Hippocampal formation (tissue), 2 donors: ENCODE data around the gene LIPE.
"Not testable (repeated sequence)": the region's sequence is repeated elsewhere in the genome, so short reads cannot be mapped to it uniquely, and the experiment has no call there.

Experiments used
- DNase-seq, 2 donors: peaks; one replicate each; lab custom pipeline; 2025; lab: John Stamatoyannopoulos, UW

LIPE gene

GRCh38 chr19:42448306-42448705 is 21.1 kb upstream of the LIPE start:
- not testable (repeated sequence) for DNase-seq

DNA sequence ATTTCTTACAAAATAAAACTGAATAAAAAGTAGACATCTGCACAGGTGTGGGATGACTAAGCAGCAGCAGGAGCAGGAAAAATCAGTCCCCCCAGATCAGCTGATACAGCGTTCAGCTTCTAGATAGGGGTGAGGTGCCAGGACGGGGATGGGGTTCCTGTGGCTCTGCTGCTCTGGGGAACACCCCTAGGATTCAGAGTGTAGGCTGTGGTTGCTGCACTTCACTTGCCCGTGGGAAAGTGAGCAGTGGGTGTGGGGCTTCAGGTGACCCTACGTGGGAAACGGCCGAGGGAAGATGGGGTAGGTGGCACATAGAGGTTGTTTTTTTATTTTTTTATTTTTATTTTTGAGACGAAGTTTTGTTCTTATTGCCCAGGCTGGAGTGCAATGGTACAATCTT is 18.8 kb upstream of the LIPE start:
- DNase-seq: no peak

DNA sequence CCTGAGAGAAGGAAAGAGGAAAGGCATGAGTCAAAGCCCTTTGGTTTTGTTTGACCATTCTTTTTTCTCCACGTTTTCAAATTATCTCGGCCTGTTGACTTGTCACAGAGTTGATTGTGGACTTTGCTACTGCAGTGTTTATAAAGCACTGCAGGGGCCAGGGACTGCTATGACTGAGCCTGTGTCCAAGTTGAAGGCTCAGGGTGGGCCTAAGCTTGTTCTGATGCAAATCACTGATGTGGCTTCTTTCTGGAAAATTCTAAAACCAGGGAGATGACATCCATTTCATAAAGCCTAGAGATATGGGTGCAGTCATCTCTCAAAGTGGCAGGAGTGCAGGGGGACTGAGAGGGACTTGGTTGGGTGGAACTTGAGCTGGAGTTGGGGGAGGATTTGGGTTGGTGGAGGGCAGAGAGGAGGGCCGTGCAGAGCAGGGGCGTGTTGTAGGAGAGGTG is 16.8 kb upstream of the LIPE start:
- no peak for DNase-seq

DNA sequence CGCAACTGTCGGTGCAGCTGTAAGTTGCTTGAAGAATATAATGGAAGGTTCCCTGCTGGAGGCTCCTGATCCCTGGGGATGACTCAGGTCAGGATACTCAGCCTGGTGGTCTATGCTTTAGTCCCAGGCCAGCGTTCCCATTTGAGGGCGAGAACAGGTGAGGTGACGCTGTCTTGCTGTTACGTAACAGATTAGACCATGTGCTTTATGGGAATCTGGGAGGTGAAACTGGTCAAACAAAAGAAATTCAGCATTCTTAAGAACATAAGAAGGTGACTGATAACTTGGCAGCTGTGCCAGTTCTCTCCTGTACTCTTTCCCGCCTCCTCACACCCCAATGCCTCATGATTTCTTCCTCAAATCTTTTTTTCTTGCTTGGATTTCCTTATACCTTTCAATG is 15.6 kb upstream of the LIPE start, which contains the start of gene CXCL17:
Gene CXCL17, minus strand, starts transcription at position 114 of the 400 bp plus-strand sequence. CDS start 114 bp downstream, outside the sequence.
- DNase-seq: no peak

DNA sequence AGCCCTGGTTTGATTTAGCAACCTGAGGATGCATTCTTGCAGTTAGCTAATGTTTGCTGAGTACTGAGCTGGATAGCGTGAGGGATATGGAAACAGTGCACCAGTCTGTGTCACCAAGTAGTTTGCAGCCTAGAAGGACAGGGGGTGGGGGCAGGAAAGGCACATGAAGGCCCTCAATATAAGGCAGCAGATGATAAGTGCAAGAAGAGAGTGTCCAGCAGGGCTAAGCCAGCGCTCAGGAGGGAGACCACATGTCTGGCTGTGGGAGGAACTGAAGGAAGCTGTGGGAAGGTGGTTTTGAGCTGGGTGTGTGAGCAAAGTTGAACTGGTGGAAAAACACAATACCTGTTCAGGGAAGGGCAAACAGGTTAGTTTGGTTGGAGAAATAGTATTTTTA is 13.9 kb upstream of the LIPE start:
- no peak for DNase-seq

DNA sequence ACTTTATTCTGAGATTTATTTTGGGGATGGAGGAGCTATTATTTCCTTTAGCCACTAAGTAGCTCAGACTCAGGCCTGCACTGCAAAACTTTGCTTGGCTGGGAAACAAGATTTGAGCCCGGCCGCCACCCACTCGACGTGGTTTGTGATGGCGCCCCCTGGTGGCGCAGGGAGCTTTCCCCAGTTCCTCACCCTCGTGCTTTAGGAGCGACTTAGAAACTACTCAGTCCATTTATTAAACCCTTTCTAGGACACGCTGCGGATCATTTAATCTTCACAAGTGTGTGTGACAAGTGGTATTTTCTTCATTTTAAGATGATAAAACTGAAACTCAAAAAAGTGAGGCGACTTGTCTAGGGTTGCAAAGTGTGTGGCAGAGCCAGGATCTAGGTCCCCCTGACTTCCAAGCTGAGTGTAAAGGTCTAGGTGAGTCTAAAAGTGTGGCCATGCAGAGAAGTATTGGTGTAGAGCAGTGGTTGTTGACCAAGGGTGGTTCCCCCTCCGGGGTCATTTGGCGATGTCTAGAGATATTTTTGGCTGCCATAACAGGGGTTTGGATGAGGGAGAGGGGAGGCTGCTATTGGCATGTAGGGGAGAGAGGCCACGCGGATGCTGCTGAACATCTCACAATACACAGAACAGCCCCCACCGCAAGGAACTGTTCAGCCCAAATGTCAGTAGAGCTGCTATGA is 13.3 kb upstream of the LIPE start:
- DNase-seq: peak; percentile 9 to 27

GRCh38 chr19:42436006-42436405 is 8.8 kb upstream of the LIPE start:
- no peak for DNase-seq

GRCh38 chr19:42435316-42435715 is 8.1 kb upstream of the LIPE start:
- DNase-seq: no peak

GRCh38 chr19:42433503-42434260 is 6.5 kb upstream of the LIPE start:
- DNase-seq: peak; percentile 53 to 72

GRCh38 chr19:42431486-42431885 is 4.3 kb upstream of the LIPE start:
- no peak for DNase-seq

GRCh38 chr19:42428676-42429075 is 1.5 kb upstream of the LIPE start:
- no peak for DNase-seq

- no peak for DNase-seq
These were observed 545 bp downstream of the LIPE start for GRCh38 chr19:42426643-42427042.

- DNase-seq: no peak
These were observed 2.5 kb downstream of the LIPE start for GRCh38 chr19:42424712-42425131.

DNA sequence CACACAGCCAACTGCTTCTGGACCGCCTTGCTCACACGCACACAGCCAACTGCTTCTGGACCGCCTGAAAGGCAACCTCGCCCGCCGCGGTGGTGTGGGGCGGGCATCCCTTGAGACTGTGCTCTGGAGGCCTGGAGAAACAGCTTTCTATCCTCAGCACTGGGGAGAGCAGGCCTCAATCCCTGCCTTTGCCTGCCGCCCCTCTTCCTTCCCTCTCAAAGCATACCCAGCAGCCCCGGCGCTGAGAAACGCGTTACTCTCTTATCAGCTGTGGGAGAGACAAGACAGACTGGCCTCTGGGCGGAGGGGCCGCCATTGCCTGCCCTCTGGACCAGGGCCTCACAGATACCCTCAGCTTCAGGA is 2.9 kb downstream of the LIPE start:
- no peak for DNase-seq

- DNase-seq: peak; percentile 92 to 97
These were observed 3.5 kb downstream of the LIPE start for GRCh38 chr19:42423462-42424344.

DNA sequence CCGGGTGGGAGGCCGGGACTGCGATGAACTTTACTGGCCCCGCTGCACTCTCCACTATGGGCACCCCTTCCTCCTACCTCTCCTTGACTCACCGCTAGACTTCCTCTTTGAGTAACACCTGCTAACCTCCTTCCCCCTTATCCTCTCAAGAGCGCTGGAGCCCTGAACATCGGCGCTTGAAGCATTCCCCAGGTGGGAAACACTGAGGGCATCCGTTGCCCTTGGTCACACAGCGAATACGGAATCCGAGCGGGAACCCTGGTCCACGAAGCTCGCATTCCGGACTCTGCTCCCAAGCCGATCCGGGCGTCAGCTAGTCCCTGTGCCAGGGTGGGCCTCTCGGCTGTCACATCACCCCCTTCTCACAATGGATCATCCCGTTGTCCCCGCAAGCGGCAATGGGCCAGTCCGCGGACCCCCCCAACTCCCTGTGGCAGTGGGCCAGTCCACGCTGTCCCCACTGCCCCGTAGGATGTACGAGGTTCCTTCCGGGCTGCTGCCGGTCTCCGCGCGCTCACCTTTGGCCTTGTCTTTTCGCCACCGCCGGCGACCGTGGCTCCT is 4.2 kb downstream of the LIPE start:
- peak in 1 of 2 donors; percentile 79 for DNase-seq

DNA sequence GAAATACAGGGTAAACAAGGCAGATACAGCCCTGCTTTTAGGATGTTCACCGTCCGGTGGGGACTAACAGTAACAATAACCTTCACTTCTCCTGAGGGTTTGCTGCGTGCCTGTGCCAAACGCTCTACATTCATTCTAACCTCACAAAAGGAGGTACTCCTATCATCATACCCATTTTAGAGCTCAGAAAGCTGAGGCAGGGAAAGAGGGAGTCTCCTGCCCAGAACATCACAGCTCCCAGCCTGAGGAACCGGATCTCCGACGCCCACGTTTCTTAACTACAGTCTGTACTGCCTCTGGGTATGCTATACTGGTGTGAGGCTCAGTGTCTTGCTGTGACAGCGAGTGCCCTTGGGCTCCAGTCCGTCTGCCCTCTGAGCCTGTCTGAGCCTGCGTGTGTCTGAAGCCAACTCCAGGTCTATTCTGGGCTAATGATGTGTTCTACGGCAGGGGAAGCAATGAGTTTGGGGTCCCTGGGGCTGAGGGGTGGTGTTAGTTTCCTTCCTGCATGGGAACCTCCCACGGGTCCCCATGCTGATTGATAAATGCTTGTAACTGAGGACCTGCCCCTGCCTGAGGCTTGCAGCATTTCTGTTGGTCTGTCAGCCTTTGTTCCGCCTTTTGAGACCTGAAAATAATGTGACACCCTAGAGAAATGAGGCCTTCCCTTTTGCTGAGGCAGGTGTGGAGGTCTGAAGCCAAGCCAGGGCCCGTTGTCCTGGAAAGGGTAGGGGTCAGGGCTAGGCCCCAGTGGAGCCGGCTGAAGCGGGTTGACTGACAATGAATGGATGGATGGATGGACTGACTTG is 4.9 kb downstream of the LIPE start:
- DNase-seq: no peak

DNA sequence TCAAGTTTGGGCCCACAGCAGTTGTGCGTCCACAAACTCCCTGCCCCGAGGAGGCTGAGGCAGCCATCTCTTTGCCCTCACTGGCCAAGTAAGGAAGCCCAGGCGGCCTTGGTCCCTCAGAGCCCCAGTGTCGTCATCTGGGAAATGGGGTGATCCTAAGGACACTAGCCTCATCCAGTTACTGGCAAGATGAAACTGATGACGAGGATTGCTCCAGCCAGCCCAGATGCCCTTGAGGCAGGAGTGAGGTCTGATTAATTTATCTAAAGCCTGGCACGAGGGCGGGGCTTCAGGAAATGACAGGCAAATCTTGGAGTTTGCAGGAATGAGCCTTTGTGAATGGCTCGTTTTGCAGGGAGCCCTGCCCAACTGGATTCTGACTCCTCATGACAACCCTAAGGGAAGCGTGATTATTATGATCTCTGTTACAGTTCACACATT is 5.6 kb downstream of the LIPE start:
- no peak for DNase-seq

DNA sequence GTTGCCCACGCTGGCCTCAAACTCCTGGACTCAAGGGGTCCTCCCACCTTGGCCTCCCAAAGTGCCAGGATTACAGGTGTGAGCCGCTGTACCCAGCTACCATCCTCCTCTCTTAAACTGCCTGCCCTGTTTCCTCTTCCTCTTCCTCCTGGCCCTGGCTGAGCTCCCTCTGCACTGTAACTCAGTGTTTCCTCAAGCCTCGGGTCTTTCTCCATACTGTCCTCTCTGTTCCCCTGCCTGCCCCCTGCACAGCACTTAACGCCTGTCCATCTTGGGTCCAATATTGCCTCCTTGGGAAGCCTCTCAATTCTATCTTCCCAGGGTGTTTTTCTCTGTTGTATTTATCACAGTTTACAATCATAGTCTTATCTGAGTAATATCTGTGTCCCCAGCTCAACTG is 6.1 kb downstream of the LIPE start:
- no peak for DNase-seq

GRCh38 chr19:42420055-42420544 is 7.1 kb downstream of the LIPE start:
- peak in 1 of 2 donors; percentile 14 for DNase-seq

DNA sequence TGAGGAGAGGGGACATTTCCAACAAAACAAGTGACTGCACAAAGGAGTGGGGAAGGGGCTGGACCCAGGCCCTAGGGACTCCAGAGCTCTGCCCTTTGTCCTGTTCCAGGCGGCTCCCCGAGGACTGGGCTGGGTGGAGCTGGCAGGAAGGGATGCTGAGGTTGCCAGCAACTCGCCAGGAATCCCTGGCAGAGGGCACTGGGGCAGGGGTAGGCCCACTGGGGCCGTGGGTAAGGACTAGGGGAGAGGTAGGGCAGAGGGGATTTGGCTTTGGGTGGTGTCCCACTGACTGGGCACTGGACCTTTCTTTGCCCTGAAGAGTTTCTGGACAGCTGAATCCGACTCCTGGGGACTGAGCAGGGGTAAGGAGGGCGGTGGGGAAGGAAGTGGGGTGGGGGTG is 7.9 kb downstream of the LIPE start:
- DNase-seq: no peak
